ENCODE measurements around the gene FGF7.
"Not testable (repeated sequence)": the region's sequence is repeated elsewhere in the genome, so short reads cannot be mapped to it uniquely, and the experiment has no call there.

FGF7 gene, protein sequence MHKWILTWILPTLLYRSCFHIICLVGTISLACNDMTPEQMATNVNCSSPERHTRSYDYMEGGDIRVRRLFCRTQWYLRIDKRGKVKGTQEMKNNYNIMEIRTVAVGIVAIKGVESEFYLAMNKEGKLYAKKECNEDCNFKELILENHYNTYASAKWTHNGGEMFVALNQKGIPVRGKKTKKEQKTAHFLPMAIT

DNA sequence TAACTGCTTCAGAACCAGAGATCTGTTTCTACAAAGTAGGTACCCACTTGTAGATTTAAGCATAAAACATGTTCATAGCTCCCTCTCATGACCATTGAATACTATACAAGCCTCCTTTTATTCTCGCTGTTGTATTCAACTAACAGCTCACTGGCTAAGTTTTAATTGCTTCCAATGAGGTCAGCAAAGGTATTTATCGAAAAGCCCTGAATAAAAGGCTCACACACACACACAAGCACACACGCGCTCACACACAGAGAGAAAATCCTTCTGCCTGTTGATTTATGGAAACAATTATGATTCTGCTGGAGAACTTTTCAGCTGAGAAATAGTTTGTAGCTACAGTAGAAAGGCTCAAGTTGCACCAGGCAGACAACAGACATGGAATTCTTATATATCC lies at the start of gene FGF7:
TSS of gene FGF7 (plus strand) at position 222 of the 400 bp plus-strand sequence. CDS start 1,056 bp downstream, outside the sequence.
- no peak for DNase-seq

DNA sequence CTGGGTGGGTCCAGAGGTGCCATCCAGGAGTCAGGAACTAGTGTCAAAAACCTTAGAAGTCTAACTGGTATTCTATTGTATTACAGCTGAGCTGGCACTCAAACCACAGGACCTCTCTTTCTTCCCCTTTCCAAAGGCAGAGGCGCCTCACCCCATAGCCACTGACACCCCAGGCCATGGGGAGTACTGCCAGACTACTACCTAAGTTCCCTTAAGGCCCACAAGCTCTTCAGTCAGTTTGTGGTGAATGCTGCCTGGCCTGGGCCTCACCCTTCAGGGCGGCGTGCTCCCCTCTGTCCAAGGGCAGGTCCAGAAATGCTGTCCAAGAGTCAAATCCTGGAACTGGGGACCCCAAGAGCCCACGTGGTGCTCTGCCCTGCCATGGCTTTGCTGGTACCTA lies 43.0 kb upstream of the FGF7 start:
- no peak for DNase-seq

DNA sequence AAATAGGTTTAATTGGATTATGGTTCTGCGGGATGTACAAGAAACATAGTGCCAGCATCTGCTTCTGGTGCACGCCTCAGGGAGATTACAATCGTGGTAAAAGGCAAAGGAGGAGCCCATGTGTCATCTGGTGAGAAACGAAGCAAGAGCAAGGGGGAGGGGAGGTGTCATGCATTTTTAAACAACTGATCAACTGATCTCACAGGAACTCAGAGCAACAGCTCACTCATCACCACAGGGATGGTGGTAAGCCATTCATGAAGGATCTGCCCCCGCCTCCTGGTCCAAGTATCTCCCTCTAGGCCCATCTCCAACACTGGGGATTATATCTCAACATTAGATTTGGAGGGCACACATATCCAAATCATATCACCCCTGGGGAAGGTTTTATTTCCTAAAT lies 42.1 kb upstream of the FGF7 start:
- no peak for DNase-seq

DNA sequence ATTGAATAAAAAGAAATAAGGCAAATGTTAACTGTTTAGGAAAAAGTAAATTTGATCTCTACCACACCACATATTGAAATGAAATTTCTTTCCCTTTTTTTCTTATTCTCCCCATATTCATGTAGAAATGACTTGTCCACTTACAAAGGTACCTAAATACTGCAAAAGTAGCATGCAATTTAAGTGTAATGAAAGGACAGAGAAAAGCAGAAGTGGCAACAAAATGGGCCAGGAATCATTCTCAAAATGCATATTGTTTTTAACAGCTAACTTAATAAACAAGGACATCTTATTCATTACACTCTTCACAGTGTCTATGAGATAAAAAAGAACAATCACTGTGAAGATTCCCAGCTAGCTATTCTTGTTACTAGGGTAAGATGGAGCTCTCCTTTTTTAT lies 40.6 kb upstream of the FGF7 start:
- DNase-seq, result no peak

DNA sequence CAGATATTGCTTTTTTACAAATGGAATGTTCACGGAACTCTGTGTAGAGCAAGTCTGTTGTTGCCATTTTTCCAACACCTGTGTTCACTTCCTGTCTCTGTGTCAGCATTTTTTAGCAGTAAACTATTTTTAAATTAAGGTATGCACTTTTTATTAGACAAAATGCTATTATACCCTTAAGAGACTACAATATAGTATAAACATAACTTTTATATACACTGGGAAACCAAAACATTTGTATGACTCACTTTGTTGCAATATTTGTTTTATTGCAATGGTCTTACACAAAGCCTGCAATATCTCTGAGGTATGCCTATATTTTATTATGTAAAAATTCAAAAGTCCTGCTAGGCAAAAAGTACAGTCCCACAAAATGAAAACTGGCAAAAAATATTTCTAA lies 39.8 kb upstream of the FGF7 start:
- no peak for DNase-seq

DNA sequence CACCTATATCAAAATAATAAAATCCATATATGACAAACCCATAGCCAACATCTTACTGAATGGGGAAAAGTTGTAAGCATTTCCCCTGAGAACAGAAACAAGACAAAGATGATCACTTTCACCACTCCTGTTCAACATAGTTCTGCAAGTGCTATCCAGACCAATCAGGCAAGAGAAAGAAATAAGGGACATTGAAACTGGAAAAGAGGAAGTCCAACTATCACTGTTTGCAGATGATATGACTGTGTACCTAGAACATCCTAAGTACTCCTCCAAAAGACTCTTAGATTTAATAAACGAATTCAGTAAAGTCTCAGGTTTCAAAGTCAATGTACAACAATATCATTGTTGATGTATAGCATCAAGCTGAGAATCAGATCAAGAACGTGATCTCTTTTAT lies 35.6 kb upstream of the FGF7 start:
- no peak for DNase-seq

DNA sequence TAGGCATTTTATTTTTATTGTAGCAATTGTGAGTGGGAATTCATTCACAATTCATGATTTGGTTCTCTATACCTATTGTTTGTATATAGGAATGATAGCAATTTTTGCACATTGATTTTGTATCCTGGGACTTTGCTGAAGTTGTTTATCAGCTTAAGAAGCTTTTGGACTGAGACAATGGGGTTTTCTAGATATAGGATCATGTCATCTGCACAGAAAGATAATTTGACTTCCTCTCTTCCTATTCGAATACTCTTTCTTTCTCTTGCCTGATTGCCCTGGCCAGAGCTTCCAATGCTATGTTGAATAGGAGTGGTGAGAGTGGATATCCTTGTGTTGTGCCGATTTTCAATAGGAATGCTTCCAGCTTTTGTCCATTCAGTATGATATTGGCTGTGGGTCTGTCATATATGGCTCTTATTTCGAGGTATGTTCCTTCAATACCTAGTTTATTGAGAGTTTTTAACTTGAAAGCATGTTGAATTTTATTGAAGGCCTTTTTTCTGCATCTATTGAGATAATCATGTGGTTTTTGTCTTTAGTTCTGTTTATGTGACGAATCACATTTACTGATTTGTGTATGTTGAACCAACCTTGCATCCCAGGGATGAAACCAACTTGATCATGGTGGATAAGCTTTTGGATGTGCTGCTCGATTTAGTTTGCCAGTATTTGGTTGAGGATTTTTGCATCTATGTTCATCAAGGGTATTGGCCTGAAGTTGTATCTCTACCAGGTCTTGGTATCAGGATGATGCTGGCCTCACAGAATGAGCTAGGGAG lies 20.3 kb upstream of the FGF7 start:
- not testable (repeated sequence) for DNase-seq

DNA sequence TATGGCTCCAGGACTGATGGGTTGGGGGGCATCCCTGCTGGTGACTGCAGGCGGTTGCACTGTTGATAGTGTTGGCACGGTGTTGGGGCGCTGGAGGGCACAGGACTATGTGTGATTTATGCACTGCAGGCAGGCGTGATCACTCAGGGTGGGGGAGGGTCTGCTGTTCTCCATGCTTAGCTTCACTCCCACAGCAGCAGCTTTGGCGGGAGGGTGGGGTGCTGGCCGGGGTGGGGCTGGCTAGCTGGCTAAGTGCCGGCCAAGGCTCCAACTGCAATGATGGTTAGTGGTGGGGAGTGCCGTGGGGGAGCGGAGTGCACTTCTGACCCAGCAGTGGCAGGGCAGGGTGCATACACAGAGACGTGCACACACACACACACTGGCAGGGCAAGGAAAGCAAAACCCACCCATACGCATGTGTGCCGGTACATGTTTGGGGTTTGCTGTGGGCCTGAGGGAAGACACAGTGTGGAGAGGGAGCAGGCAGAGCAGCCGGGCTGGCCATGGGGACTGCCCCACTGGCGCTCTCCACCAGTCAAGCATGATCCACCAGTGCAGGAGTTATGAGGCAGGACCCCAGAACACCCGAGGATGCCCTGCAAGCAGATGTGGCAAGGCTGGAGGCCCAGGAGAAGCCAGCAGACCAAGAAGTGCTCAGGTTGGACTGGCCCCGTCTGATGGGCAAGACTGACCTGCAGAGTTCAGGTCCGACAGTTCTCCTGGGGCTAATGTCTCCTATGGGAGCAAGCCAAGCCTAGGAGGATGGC lies 16.5 kb upstream of the FGF7 start:
- DNase-seq, result no peak

DNA sequence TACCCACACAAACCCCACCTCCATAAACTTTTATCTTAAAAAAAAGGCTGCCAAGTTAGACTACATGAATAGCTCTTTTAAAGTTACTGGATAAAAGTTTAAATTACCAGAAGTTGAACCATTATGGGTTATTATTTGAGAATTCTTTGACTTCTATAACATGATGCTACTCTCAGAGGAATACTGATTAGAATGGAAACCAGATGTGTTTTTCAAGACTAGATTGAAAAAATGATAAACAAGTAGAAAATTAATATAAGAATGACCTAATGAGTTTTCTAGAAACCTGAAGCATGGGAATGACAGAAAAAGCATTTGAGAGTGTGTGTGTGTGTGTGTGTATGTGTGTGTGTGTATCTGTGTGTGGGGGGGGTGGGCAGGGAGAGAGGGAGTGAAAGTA lies 12.4 kb upstream of the FGF7 start:
- DNase-seq, result no peak

DNA sequence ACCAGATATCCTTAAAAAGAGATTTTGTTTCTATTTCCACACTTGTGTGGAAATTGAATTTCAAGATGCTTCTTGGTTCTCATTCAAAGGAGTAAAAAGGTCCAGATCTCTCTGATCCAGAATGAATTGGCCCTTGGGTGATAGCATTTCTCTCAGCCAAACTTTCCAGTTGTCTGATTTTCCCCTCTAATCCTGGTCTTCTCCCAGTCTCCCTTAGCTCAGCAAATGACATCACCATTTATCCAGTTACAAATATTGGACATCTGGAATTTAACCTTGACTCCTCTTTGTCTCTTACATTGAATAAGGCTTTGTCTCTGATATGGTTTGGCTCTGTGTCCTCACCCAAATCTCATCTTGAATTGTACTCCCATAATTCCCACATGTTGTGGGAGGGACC lies 10.2 kb upstream of the FGF7 start:
- DNase-seq, result no peak

DNA sequence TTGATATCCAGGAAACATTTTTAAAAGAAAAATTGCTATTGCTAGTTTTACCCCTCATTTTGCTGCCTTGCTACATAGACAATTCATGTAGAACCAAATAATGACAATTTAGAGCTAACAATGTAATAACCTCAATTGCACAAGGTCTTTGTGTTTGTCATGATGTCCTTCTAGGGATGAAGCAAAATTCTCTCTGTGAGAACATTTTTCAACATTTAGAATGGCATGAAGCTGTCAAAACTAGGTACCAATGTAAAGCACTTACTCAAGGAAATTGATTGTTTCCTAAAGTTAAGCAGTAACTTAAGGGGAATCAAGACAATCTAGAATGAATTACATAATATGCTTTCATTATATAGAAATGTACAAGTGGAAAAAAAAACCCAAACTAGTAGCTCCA lies 7.9 kb upstream of the FGF7 start:
- DNase-seq, result no peak

DNA sequence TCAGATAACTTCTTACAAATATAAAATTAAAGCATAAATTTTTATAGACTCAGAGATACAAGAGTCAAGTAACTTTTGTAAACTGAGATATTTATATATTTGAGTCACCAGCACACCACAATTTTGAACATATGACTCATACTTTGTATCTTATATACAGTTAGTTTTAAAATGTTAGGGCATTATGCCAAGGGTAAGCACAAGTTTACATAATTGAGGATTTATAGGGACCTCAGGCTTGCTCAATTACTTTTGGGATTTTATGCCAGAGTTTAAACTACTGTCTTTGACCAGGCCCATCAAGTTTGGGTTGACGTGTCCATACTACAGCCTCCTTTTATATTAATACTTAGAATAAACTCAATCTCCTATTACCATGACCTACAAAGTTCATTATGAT lies 7.4 kb upstream of the FGF7 start:
- no peak for DNase-seq

DNA sequence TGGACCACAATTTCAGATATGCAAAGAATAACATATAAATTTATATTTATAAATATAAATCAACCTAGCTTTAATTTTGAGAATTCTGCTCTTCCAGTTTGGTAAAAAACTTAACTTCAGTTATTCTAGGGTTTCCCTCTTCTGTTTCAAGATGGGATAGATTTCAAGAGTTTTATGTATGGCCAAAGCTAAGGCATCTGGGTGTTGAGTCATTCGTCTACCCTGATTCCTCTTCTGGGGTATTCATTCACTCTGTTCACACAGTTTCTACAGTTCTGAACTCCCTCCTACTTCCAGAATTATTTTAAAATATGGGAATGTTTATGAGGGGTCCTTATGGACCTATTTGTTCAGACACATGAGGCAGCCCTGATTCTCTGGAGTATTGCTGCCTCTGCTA lies 4.2 kb upstream of the FGF7 start:
- no peak for DNase-seq

DNA sequence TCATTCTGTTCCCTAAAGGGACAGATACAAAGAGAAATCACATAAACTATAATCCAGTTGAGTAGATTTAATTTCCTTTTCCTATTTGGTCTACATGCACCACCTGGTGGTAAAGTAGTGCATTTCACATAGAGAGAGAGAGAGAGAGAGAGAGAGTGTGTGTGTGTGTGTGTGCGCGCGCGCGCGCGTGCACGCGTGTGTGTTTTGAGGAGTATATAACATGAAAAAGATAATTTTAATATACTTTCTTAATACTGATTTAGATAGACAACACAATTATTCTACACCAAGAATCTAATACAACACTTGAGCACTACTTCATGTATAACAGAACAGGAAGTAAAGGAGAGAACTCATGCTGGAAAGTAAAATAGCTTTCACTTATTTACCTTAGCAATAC lies 1.1 kb upstream of the FGF7 start:
- no peak for DNase-seq

DNA sequence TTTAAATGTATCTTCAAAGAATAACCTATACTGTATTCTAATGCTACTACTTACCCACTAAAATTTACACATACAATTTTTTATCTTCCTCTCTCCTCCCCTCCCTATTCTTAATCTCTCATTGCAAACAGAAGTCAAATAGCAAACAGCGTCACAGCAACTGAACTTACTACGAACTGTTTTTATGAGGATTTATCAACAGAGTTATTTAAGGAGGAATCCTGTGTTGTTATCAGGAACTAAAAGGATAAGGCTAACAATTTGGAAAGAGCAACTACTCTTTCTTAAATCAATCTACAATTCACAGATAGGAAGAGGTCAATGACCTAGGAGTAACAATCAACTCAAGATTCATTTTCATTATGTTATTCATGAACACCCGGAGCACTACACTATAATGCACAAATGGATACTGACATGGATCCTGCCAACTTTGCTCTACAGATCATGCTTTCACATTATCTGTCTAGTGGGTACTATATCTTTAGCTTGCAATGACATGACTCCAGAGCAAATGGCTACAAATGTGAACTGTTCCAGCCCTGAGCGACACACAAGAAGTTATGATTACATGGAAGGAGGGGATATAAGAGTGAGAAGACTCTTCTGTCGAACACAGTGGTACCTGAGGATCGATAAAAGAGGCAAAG lies 984 bp downstream of the FGF7 start:
- no peak for DNase-seq

DNA sequence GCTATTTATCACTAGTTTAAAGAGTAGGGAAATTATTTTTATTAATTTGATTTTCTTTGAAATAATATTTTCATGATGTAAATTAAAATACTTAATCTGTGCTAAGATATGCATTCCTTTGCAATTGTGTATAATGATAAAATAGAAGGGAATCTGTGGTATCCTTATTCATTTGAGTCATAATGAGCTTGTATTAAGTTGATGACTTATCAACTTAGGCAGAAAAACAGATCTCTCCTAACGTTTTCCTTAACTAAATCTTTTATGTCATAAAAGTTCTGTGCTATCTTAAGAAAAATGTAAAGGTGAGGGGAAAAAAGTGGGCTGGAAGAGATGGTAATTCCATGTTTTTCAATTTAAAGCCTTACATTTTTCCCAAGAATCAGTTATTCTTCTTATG lies 1.9 kb downstream of the FGF7 start:
- DNase-seq, result no peak

DNA sequence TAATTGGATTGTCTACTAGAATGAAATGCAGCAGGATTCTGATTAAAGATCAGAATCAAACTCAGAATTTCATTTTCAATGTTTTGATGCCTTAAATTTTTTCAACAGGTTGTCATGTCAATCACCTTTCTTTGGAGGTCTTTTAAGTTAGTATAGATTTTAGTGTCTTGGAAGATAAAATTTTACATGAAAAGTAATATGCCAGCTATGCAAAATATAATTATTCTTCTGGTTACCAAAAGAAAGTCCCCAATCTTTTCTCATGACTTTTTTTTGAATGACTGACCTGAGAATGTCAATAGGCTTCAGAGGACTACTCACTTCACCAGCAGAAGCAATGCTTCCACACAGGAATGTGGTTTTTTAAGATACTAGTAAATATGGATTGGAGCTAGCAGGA lies 4.3 kb downstream of the FGF7 start:
- no peak for DNase-seq

DNA sequence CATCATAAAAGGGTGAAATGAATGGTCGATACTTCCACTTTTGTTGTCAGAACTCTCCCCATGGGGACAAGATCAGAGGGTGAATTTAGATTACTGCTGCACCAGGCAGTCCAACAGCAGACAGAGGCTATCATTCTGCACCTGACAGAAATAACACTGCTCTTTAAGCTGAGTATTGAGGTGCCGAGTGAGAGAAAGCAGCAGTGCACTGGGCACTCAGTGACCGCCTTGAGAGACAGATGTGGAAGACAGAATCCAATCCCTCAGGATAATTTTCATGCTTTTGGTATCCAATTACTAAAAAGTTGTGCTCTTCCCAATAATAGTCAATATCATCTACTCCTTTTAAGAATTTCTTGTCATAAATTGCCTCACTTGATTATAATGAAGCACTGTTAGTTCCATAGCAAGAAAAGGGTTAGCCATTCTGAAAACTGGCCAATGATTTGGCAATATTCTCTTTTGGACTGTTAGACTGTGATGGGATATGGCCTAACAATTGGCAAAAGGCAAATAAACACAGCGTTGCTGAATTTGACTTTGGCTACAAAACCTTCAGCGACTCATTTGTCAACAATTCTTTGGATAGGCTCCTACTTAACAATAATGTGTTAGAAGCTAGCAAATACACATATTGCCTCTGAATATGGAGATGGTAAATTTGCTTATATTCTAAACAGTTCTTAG lies 5.5 kb downstream of the FGF7 start:
- no peak for DNase-seq

DNA sequence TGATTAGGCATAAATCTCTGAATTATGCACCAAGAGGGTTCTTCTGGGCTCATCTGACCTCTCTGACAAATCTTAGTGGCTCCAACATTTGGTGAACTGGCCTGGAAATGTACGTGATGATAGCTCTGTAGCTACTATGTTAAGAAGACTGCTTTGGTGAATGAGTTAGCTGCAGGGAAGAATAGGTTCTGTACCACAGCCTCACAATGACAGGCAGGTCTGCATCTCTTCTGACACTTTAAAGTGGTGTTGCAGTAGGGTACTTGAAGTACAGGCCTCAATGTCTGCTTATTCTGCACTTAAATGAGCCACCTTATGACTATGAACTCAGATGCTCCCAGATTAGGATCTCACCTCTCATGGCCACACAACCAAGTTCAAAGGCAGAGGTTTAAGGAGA lies 7.0 kb downstream of the FGF7 start:
- DNase-seq, result no peak

DNA sequence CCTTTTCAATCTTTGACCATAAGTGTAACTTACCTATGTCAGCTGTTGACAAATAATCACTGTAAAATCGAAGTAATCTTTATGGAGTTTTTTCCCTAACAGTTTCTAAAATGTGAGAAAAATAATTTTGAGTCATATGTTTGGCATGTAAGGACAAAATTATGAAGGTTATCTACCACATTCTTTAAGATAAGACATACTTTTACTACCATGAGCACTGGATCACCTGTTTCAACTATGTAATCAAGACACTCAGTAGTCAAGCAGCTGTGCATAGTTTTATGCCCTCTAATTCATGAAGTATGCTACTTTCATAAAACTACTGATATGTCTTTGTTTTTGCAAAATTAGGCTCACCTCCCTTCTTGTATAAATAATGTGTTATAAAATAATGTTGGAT lies 12.1 kb downstream of the FGF7 start:
- DNase-seq, result no peak

DNA sequence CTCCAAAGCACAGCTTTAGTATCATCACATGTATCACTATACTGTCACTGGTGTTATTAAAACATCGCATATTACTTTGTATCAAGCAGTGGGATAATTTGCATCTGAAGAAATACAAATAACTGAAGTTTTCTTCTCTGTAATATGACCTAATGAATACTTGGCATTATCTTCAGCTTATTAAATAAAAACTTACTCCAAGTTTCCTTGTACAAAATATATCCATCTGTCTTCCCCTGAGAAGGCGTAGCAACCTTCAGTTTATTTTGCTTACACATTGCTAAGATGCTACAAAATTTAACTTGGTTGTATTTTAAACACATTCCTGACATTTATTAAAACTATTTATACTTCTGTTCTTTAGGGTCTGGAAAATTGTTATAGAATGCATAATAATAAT lies 13.7 kb downstream of the FGF7 start:
- no peak for DNase-seq

DNA sequence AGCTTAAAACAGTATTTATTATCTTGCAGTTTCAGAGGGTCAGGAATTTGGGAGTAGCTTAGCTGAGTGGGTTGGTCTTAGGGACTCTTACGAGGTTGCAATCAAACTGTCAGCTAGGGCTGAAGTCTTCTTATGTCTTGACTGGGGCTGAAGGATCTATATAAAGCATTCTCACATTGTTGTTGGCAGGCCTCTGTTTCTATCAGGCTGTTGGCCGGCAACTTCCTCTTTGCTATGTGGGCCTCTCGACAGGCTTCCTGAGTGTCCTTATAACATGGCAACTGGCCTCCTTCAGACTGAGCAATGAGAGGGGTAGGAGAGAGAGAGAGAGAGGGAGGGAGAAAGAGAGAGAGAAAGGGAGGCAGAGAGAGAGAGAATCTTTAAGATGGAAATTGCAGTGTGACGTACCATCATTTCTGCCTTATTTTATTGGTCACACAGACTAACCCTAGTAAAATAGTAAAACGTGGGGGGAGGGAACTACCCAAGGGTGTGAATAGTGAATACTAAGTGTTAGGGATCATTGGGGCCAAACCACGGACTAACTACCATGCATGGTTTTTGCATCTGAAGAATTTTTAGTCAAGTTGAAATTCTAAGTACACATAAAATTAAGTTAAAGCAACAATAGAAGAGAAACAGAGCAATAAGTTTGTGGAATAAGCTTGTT lies 16.1 kb downstream of the FGF7 start:
- DNase-seq, result no peak
